H1 (cell line): ENCODE measurements around the gene ARHGAP26. TPM values are rescaled to one million over a fixed set of nuclear protein-coding genes. Genes with fewer than 3 reads are reported as not detected.

Source experiments
- CTCF ChIA-PET: fragments of 300-600 bp; sonication (Branson Sonifier 250); formaldehyde crosslinking; loops from one replicate; lab custom pipeline; 2021; ENCODE audit not compliant: partially characterized antibody; lab: Charles Lee
- POLR2A ChIA-PET: fragments of 300-600 bp; sonication (Branson Sonifier 250); formaldehyde crosslinking; loops from one replicate; lab custom pipeline; 2021; ENCODE audit warnings: inconsistent platforms; ENCODE audit not compliant: partially characterized antibody; lab: Charles Lee
- DNase-seq, 2 experiments: peaks; one replicate each; pipeline versions ENCODE4 v3.0.0 to v3.0.0-alpha.2; 2010 to 2022; ENCODE audit warnings: low spot score in 2 of 2, low read depth in 1 of 2, mixed read lengths in 1 of 2
- FAIRE-seq: peaks from 2 replicates; lab custom pipeline; 2011; peaks lifted over from hg19 to GRCh38; lab: Jason Lieb, UNC
- H2AFZ ChIP-seq: 2 replicates; pipeline ENCODE4 v1.8.1; 2012; ENCODE audit warnings: low read length, inconsistent platforms
- H2AK5ac ChIP-seq: 2 replicates; pipeline ENCODE4 v1.6.1; 2013; ENCODE audit warnings: low read depth, low read length
- H2BK120ac ChIP-seq: replicated peaks from 2 replicates; pipeline ENCODE3; 2013; ENCODE audit warnings: low read depth, low read length, inconsistent platforms
- H2BK12ac ChIP-seq: 2 replicates; pipeline ENCODE4 v1.6.1; 2013; ENCODE audit warnings: low read depth, low read length
- H2BK15ac ChIP-seq: 2 replicates; pipeline ENCODE4 v1.6.1; 2013; ENCODE audit warnings: low read length
- H2BK20ac ChIP-seq: 2 replicates; pipeline ENCODE4 v1.6.1; 2013; ENCODE audit warnings: low read length
- H2BK5ac ChIP-seq: 2 replicates; pipeline ENCODE4 v1.6.1; 2013; ENCODE audit warnings: low read depth, low read length
- H3K14ac ChIP-seq: 2 replicates; pipeline ENCODE4 v1.6.1; 2013; ENCODE audit warnings: inconsistent platforms; ENCODE audit not compliant: insufficient read length
- H3K18ac ChIP-seq: 2 replicates; pipeline ENCODE4 v1.6.1; 2013; ENCODE audit warnings: low read length; ENCODE audit errors: extremely low read depth
- H3K23ac ChIP-seq: 2 replicates; pipeline ENCODE4 v1.6.1; 2013; ENCODE audit warnings: inconsistent platforms; ENCODE audit not compliant: insufficient read length
- H3K23me2 ChIP-seq: 2 replicates; pipeline ENCODE4 v1.6.1; 2013; ENCODE audit warnings: low read depth, low read length
- H3K27ac ChIP-seq: 2 replicates; pipeline ENCODE4 v1.6.1; 2011; ENCODE audit warnings: low read depth, low read length, inconsistent platforms
- H3K27me3 ChIP-seq, 4 experiments: replicated peaks in 1 of 4; 1 replicate in 1 of 4; 2 replicates in 3 of 4; pipeline versions ENCODE4 v1.6.1 to v1.8.1; 2011 to 2013; ENCODE audit warnings: low read length in 3 of 4, mild to moderate bottlenecking in 3 of 4, inconsistent platforms in 2 of 4, mixed read lengths in 2 of 4, moderate library complexity in 1 of 4; ENCODE audit not compliant: control insufficient read depth in 3 of 4, insufficient read depth in 3 of 4; ENCODE audit errors: extremely low read depth in 1 of 4
- H3K36me3 ChIP-seq, 4 experiments: 2 replicates each; pipeline versions ENCODE4 v1.6.1 to v1.8.1; 2011 to 2013; ENCODE audit warnings: mild to moderate bottlenecking in 4 of 4, low read length in 3 of 4, moderate library complexity in 2 of 4, control low read depth in 1 of 4, inconsistent platforms in 1 of 4; ENCODE audit not compliant: insufficient read depth in 4 of 4, control insufficient read depth in 2 of 4
- H3K4ac ChIP-seq: replicated peaks from 2 replicates; pipeline ENCODE3; 2013; ENCODE audit warnings: low read length, low read depth, mixed read lengths, inconsistent platforms; ENCODE audit not compliant: insufficient read length
- H3K4me1 ChIP-seq, 4 experiments: replicated peaks in 1 of 4; 1 replicate in 1 of 4; 2 replicates in 3 of 4; pipeline versions ENCODE4 v1.6.1 to v1.8.1; 2011 to 2013; ENCODE audit warnings: low read length in 3 of 4, inconsistent platforms in 2 of 4, mixed read lengths in 1 of 4; ENCODE audit not compliant: insufficient read depth in 4 of 4, control insufficient read depth in 3 of 4
- H3K4me2 ChIP-seq, 2 experiments: 2 replicates each; pipeline versions ENCODE4 v1.6.1 to v1.8.1; 2011 to 2013; ENCODE audit warnings: low read depth in 2 of 2, low read length in 2 of 2, control low read depth in 1 of 2, inconsistent platforms in 1 of 2, mild to moderate bottlenecking in 1 of 2; ENCODE audit not compliant: insufficient read depth in 1 of 2
- H3K4me3 ChIP-seq, 4 experiments: fragments of 200-600, 300-600 bp in 1 of 4; sonication (generic), shearing (Covaris generic), sonication (Bioruptor Twin) in 1 of 4; 2 replicates each; pipeline versions ENCODE4 v1.5.1 to v1.8.1; 2011 to 2016; ENCODE audit warnings: low read length in 4 of 4, low read depth in 3 of 4, control low read depth in 2 of 4, inconsistent platforms in 2 of 4, mild to moderate bottlenecking in 2 of 4, mixed read lengths in 1 of 4, moderate library complexity in 1 of 4; ENCODE audit not compliant: insufficient read depth in 2 of 4; ENCODE audit errors: extremely low read depth in 1 of 4
- H3K56ac ChIP-seq: replicated peaks from 2 replicates; pipeline ENCODE3; 2013; ENCODE audit warnings: low read depth, mild to moderate bottlenecking, mixed read lengths, low read length, inconsistent platforms; ENCODE audit not compliant: insufficient read length
- H3K79me1 ChIP-seq: 2 replicates; pipeline ENCODE4 v1.6.1; 2013; ENCODE audit warnings: low read depth, low read length, control low read depth
- H3K79me2 ChIP-seq, 2 experiments: 2 replicates each; pipeline versions ENCODE4 v1.6.1 to v1.8.1; 2012 to 2013; ENCODE audit warnings: low read length in 2 of 2, mild to moderate bottlenecking in 2 of 2, inconsistent platforms in 1 of 2; ENCODE audit not compliant: insufficient read depth in 2 of 2, control insufficient read depth in 1 of 2
- H3K9ac ChIP-seq, 4 experiments: replicated peaks in 1 of 4; 1 replicate in 1 of 4; 2 replicates in 3 of 4; pipeline versions ENCODE4 v1.6.1 to v1.8.1; 2011 to 2013; ENCODE audit warnings: low read depth in 3 of 4, low read length in 3 of 4, control low read depth in 2 of 4, mild to moderate bottlenecking in 2 of 4, moderate library complexity in 2 of 4, inconsistent platforms in 1 of 4; ENCODE audit errors: extremely low read depth in 1 of 4
- H3K9me3 ChIP-seq, 2 experiments: 2 replicates each; pipeline versions ENCODE4 v1.6.1 to v1.8.1; 2012 to 2013; ENCODE audit warnings: mild to moderate bottlenecking in 2 of 2, moderate library complexity in 2 of 2, control low read depth in 1 of 2, inconsistent platforms in 1 of 2, low read depth in 1 of 2, low read length in 1 of 2, mixed read lengths in 1 of 2; ENCODE audit not compliant: insufficient read depth in 2 of 2
- H4K20me1 ChIP-seq, 2 experiments: replicated peaks in 1 of 2; 2 replicates each; pipeline versions ENCODE3 to v1.8.1; 2011 to 2013; ENCODE audit warnings: inconsistent platforms in 2 of 2, low read length in 2 of 2, mild to moderate bottlenecking in 1 of 2; ENCODE audit not compliant: insufficient read depth in 2 of 2, control insufficient read depth in 1 of 2
- H4K5ac ChIP-seq: 2 replicates; pipeline ENCODE4 v1.6.1; 2013; ENCODE audit warnings: low read length, low read depth, mixed read lengths, inconsistent platforms; ENCODE audit not compliant: insufficient read length
- H4K8ac ChIP-seq: 2 replicates; pipeline ENCODE4 v1.8.0; 2013; ENCODE audit warnings: mild to moderate bottlenecking, moderate library complexity, low read length, inconsistent platforms; ENCODE audit not compliant: insufficient read depth; ENCODE audit errors: extremely low read depth
- H4K91ac ChIP-seq: replicated peaks from 2 replicates; pipeline ENCODE3; 2013; ENCODE audit warnings: low read length, mixed read lengths, inconsistent platforms; ENCODE audit not compliant: insufficient read length
- BRCA1 ChIP-seq: IDR thresholded peaks from 2 replicates; pipeline ENCODE4 v1.6.1; 2012; ENCODE audit warnings: low read depth, low read length, improper control_type of control experiment
- EP300 ChIP-seq, 2 experiments: IDR thresholded peaks; 1 replicate in 1 of 2; 2 replicates in 1 of 2; pipeline ENCODE4 v1.6.1; 2011 to 2012; ENCODE audit warnings: low read depth in 2 of 2, low read length in 2 of 2, mild to moderate bottlenecking in 2 of 2, borderline replicate concordance in 1 of 2, inconsistent platforms in 1 of 2, moderate library complexity in 1 of 2
- RNF2 ChIP-seq: fragments of 200-900, 300-1000 bp; sonication (generic); IDR thresholded peaks from 2 replicates; pipeline ENCODE4 v1.7.1; 2016; ENCODE audit warnings: borderline replicate concordance, low read depth, mild to moderate bottlenecking, antibody characterized with exemption, low read length; ENCODE audit not compliant: poor library complexity, severe bottlenecking; ENCODE audit errors: missing control alignments
- SRF ChIP-seq: IDR thresholded peaks from 2 replicates; pipeline ENCODE4 v1.6.1; 2011; ENCODE audit warnings: mild to moderate bottlenecking, low read depth, low read length, moderate library complexity
- TCF12 ChIP-seq: IDR thresholded peaks from 2 replicates; pipeline ENCODE4 v1.6.1; 2011; ENCODE audit warnings: low read depth, mild to moderate bottlenecking, low read length
- TEAD4 ChIP-seq: IDR thresholded peaks from 2 replicates; pipeline ENCODE4 v1.6.1; 2012; ENCODE audit warnings: low read depth, low read length, inconsistent platforms, mixed read lengths
- WGBS, 2 experiments: shearing (Covaris generic) in 1 of 2; methylation state at CpG; one replicate each; pipeline versions ENCODE4 v1.1.6 to v1.1.7; 2013 to 2015; ENCODE audit warnings: low lambda C conversion rate in 2 of 2, mixed read lengths in 2 of 2, inconsistent platforms in 1 of 2, low coverage in 1 of 2, missing lambda C conversion rate in 1 of 2; ENCODE audit not compliant: insufficient replicate concordance in 2 of 2, insufficient coverage in 1 of 2, insufficient read length in 1 of 2; ENCODE audit errors: extremely low coverage in 1 of 2, missing lambda C conversion rate in 1 of 2; 5-methylcytosine and 5-hydroxymethylcytosine counted together
- polyA plus RNA-seq, 7 experiments: library from polyadenylated mRNA; depleted of rRNA in 3 of 7; stranded (reverse) in 5 of 7; unstranded in 2 of 7; fragments of >200 nt in 5 of 7; fragments of 200-250 nt in 2 of 7; gene quantifications; 1 replicate in 5 of 7; 2 replicates in 1 of 7; 4 replicates in 1 of 7; pipeline versions ENCODE4 v1.2.1 to v1.2.3, GENCODE V29; 2011 to 2013; ENCODE audit warnings: missing spikeins in 2 of 7, mixed read lengths in 2 of 7
- total RNA-seq: library from RNA; stranded (reverse); fragmentation: NEBNext Ultra II Directional; extraction: Animal tissue kit (Norgen Biotek cat#: 25700); gene quantifications from 2 replicates; pipeline ENCODE4 v1.2.1, GENCODE V29; 2021

The ARHGAP26 gene
- total and polyA plus RNA-seq, 2 of the 8 experiments (the other 6 are each of a cell fraction or from before 2014, with no cell fraction given) = 7.1 to 24.8 TPM

- H4K5ac ChIP-seq = no peak overlapping the region
- H2BK120ac ChIP-seq = no peak overlapping the region
- H4K8ac ChIP-seq = no peak overlapping the region
- no peak for DNase-seq
- ChIA-PET CTCF (interaction anchor here (0.6 kb wide), 1 partner anchor 560 kb away, joined by 3 read pairs; no protein-coding TSS in a partner anchor), POLR2A (no interaction called here)
- peaks cover 0 to 2% of the 10 kb centered on the region in 2 experiments; a peak in 1 of 4 replicates for H3K9me3 ChIP-seq
- no peaks in the 10 kb centered on the region for H3K27me3 ChIP-seq
- H3K23ac ChIP-seq = no peak overlapping the region
- no peaks in the 10 kb centered on the region for H3K4me1 ChIP-seq
- H2BK5ac ChIP-seq = no peak overlapping the region
- H4K20me1 ChIP-seq = no peaks in the 10 kb centered on the region
- no peak overlapping the region for H4K91ac ChIP-seq
- H2AFZ ChIP-seq = no peak overlapping the region
- H3K4me3 ChIP-seq = no peak overlapping the region
- H3K4me2 ChIP-seq = no peak overlapping the region
- H2BK12ac ChIP-seq = no peak overlapping the region
- no peaks in the 10 kb centered on the region for H3K23me2 ChIP-seq
- no peaks in the 10 kb centered on the region for H3K79me1 ChIP-seq
- no peak for FAIRE-seq
- H3K14ac ChIP-seq = no peak overlapping the region
- no peak overlapping the region for H3K18ac ChIP-seq
- H3K27ac ChIP-seq = no peak overlapping the region
- H2BK15ac ChIP-seq = no peak overlapping the region
- no peak overlapping the region for H3K9ac ChIP-seq
- no peak overlapping the region for H2BK20ac ChIP-seq
- WGBS, 2 experiments = 87% methylated on average over 1 of the region's 1 CpG; no CpG with 5 or more reads in 1 of the 2 experiments
- H3K56ac ChIP-seq = no peak overlapping the region
- no peak overlapping the region for H3K4ac ChIP-seq
- H2AK5ac ChIP-seq = no peak overlapping the region
- no peaks in the 10 kb centered on the region for H3K79me2 ChIP-seq
- H3K36me3 ChIP-seq = no peaks in the 10 kb centered on the region
- TF ChIP-seq TCF12 (no peak), TEAD4 (no peak), RNF2 (no peak), SRF (no peak), BRCA1 (no peak), EP300 (IDR thresholded peaks at IDR 0.05; ENCODE audit: borderline replicate concordance in 1 of 2, low read depth in 2 of 2, low read length in 2 of 2) (no peak)
Observed at GRCh38 chr5:143262393-143263174, 492.4 kb downstream of the ARHGAP26 start.
